ENCODE data around the gene SLC17A2. TPM values are rescaled to one million over a fixed set of nuclear protein-coding genes. Genes with fewer than 3 reads are reported as not detected.
"Not testable (repeated sequence)": the region's sequence is repeated elsewhere in the genome, so short reads cannot be mapped to it uniquely, and the experiment has no call there.

The SLC17A2 gene
- total and polyA plus RNA-seq, 2 experiments from 2014 or later: not detected

- TF ChIP-seq REST (IDR thresholded peaks at IDR 0.05; ENCODE audit: unreplicated experiment) (no peak), NANOG (IDR thresholded peaks at IDR 0.05; ENCODE audit: borderline replicate concordance) (no peak)
Observed at GRCh38 chr6:25946631-25947030, 16.1 kb upstream of the SLC17A2 start (continued).

GRCh38 chr6:25945738-25946137 is 15.2 kb upstream of the SLC17A2 start:
- not testable (repeated sequence) for DNase-seq (ENCODE audit: low spot score)

GRCh38 chr6:25944688-25945574 is 14.4 kb upstream of the SLC17A2 start:
- H3K27ac Mint-ChIP-seq: no peak overlapping the region
- DNase-seq (ENCODE audit: low spot score) (no peak), ATAC-seq (no peak)
- H3K4me3 Mint-ChIP-seq: no peak overlapping the region
- H3K36me3 Mint-ChIP-seq (ENCODE audit: low read depth): peaks cover 9% of the 10 kb centered on the region; the same call in 2 of the 3 replicates
- peaks cover 11% of the 10 kb centered on the region for H3K9me3 Mint-ChIP-seq
- Histone ChIP-seq H3K9me2 (ENCODE audit: insufficient read depth) (peaks cover 5% of the 10 kb centered on the region; the same call in 1 of the 2 replicates), H3F3A (replicated peaks; ENCODE audit: low read depth) (no peaks in the 10 kb centered on the region), H3K36me3 (ENCODE audit: insufficient read depth) (no peaks in the 10 kb centered on the region; the same call in 1 of the 2 replicates), H3K4me2 (no peak overlapping the region), H4K20me1 (replicated peaks; ENCODE audit: insufficient read depth) (no peaks in the 10 kb centered on the region), H3K4me3 (no peak overlapping the region), H3K27ac (ENCODE audit: low read depth) (no peak overlapping the region), H3K27me3 (ENCODE audit: insufficient read depth) (no peaks in the 10 kb centered on the region), H3K79me2 (replicated peaks; ENCODE audit: insufficient read depth) (no peaks in the 10 kb centered on the region), H2AFZ (no peak overlapping the region), H3K4me1 (ENCODE audit: insufficient read depth) (no peaks in the 10 kb centered on the region)
- H3K27me3 Mint-ChIP-seq (ENCODE audit: insufficient read depth, low read depth, poor library complexity): no peaks in the 10 kb centered on the region
- no peaks in the 10 kb centered on the region for H3K4me1 Mint-ChIP-seq
- TF ChIP-seq EZH2phosphoT487 (IDR thresholded peaks at IDR 0.05; ENCODE audit: unreplicated experiment): no peak

More at GRCh38 chr6:25945738-25946137, 15.2 kb upstream of the SLC17A2 start:
- H3K4me2 ChIP-seq; H3K9me2 ChIP-seq (ENCODE audit: insufficient read depth); H2AFZ ChIP-seq; H3F3A ChIP-seq (replicated peaks; ENCODE audit: low read depth); H3K27me3 ChIP-seq (ENCODE audit: insufficient read depth); ATAC-seq; H3K36me3 Mint-ChIP-seq (ENCODE audit: low read depth); H3K4me1 ChIP-seq (ENCODE audit: insufficient read depth); H3K79me2 ChIP-seq (replicated peaks; ENCODE audit: insufficient read depth); H3K36me3 ChIP-seq (ENCODE audit: insufficient read depth); H3K4me3 Mint-ChIP-seq; H4K20me1 ChIP-seq (replicated peaks; ENCODE audit: insufficient read depth); H3K27ac Mint-ChIP-seq; H3K4me1 Mint-ChIP-seq; H3K27ac ChIP-seq (ENCODE audit: low read depth); H3K4me3 ChIP-seq; H3K27me3 Mint-ChIP-seq (ENCODE audit: insufficient read depth, low read depth, poor library complexity): not testable (repeated sequence)
- H3K9me3 Mint-ChIP-seq: peaks cover 11% of the 10 kb centered on the region
